Measurements from ENCODE around the gene CRACR2A. TPM values are rescaled to one million over a fixed set of nuclear protein-coding genes. Genes with fewer than 3 reads are reported as not detected.

CRACR2A gene
- total RNA-seq, 6 donors from 2014 or later = 5.5 to 19.9 (median 7.2) TPM

DNA sequence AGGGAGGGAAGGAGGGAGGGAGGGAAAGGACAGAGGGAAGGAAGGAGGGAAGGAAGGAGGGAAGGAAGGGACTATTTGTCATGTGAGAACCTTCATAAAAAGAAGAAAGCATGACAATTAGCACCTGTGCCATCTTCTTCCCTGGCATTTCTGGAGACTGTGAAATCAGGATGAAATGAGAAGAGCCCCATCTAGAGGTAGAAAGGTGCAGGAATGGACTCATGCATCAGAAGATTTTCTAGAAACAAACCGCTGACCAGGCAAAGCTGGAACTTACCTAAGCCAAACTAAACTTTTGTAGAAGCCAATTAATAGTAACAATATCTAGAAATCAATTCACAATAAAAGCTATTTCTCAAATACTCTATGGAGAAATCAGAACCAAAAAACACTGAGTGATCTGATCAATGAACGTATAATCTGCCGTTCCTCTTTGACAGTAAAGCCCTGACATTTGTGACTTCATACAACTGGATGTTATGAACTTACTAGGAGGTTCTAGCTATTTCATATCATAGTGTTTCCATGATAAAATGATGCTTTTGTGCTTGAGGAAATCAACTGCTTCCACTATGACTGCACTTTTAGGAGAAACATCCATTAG, 24.4 kb upstream of the CRACR2A start:
- ATAC-seq (ENCODE audit: low FRiP score in 2 of 2) = peak in 1 of 2 donors; percentile 73

DNA sequence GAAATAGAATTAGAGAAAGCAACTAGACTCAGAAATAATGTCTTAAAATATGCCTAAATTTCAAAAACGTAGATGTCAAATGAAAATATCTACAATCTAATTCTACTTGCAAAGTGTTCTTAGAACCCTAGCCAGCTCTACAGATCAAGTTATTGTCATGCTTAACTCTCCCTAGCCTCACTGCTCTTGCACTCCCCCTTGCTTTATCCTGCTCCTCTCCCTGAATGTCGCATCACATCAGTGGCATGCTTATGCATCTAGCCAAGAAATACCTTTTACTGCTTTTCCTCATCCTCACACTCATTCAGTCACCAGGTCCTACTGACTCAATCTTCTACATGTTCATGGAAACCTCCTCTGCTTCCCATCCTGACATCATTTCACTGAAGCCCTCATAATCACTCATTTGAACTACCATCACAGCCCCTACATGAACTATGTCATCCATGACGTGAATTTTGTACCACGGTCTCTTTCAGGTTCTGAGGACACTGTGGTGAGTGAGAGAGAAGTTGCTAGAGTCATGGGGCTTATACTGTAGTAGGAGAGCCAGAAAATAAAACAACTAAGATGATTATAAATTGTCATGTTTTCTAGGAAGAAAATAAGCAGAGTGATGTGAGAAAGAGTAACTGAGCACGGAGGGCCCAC, 22.6 kb upstream of the CRACR2A start:
- Histone ChIP-seq H3K27me3 (no peaks in the 10 kb centered on the region), H3K9me3 (no peaks in the 10 kb centered on the region), H3K36me3 (no peaks in the 10 kb centered on the region), H3K27ac (no peak overlapping the region), H3K4me3 (no peak overlapping the region), H3K4me1 (no peaks in the 10 kb centered on the region)
- TF ChIP-seq POLR2A (IDR thresholded peaks at IDR 0.05) = no peak
- TF ChIP-seq, protein P1, sequence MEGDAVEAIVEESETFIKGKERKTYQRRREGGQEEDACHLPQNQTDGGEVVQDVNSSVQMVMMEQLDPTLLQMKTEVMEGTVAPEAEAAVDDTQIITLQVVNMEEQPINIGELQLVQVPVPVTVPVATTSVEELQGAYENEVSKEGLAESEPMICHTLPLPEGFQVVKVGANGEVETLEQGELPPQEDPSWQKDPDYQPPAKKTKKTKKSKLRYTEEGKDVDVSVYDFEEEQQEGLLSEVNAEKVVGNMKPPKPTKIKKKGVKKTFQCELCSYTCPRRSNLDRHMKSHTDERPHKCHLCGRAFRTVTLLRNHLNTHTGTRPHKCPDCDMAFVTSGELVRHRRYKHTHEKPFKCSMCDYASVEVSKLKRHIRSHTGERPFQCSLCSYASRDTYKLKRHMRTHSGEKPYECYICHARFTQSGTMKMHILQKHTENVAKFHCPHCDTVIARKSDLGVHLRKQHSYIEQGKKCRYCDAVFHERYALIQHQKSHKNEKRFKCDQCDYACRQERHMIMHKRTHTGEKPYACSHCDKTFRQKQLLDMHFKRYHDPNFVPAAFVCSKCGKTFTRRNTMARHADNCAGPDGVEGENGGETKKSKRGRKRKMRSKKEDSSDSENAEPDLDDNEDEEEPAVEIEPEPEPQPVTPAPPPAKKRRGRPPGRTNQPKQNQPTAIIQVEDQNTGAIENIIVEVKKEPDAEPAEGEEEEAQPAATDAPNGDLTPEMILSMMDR (IDR thresholded peaks at IDR 0.05) = no peak
- no peak for TF ChIP-seq POLR2AphosphoS5 (IDR thresholded peaks at IDR 0.05)
- TF ChIP-seq EP300 (IDR thresholded peaks at IDR 0.05) = no peak
- 74 to 86% methylated on average over 5 of the region's 5 CpGs for WGBS, 2 donors
- no peak for ATAC-seq (ENCODE audit: low FRiP score in 2 of 2)
- no peak for DNase-seq

More for the DNA sequence above, 24.4 kb upstream of the CRACR2A start:
- no peaks in the 10 kb centered on the region for H3K9me3 ChIP-seq
- H3K4me1 ChIP-seq = no peaks in the 10 kb centered on the region
- no peak overlapping the region for H3K27ac ChIP-seq
- H3K27me3 ChIP-seq = no peaks in the 10 kb centered on the region
- 63 to 70% methylated on average over 3 of the region's 3 CpGs for WGBS, 2 donors
- H3K36me3 ChIP-seq = no peaks in the 10 kb centered on the region
- H3K4me3 ChIP-seq = no peak overlapping the region
- DNase-seq = no peak
- TF ChIP-seq, protein P1 (IDR thresholded peaks at IDR 0.05) = peak; percentile 32 to 62 (median 53)
- TF ChIP-seq POLR2A (IDR thresholded peaks at IDR 0.05) = no peak

DNA sequence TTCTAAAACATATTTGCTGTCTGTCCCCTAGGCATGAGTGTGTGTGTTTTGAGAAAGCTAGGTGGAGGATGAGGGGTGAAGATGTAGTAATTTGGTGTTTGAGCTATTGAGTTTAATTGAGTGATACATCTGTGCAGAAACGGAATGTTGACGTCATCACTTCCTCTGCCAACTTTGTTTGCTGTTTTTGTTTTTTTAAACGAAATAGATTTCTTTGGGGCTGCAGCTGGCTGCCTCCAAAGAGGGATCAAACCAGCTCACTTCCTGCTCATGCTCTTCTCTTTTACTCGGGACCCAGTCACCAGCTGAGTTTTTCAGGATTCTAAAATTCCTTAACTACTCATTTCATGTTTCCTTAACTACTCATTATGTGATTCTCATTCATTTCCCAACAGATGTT, 19.5 kb upstream of the CRACR2A start:
- Histone ChIP-seq H3K27ac (no peak overlapping the region), H3K4me1 (no peaks in the 10 kb centered on the region), H3K9me3 (no peaks in the 10 kb centered on the region), H3K36me3 (no peaks in the 10 kb centered on the region), H3K27me3 (no peaks in the 10 kb centered on the region), H3K4me3 (no peak overlapping the region)
- DNase-seq (no peak), ATAC-seq (ENCODE audit: low FRiP score in 2 of 2) (no peak)
- TF ChIP-seq EP300 (IDR thresholded peaks at IDR 0.05) (no peak), POLR2AphosphoS5 (IDR thresholded peaks at IDR 0.05) (no peak), POLR2A (IDR thresholded peaks at IDR 0.05) (no peak)
- TF ChIP-seq, protein P1 (IDR thresholded peaks at IDR 0.05) = no peak
- WGBS, 2 donors = 27 to 41% methylated on average over 4 of the region's 4 CpGs

DNA sequence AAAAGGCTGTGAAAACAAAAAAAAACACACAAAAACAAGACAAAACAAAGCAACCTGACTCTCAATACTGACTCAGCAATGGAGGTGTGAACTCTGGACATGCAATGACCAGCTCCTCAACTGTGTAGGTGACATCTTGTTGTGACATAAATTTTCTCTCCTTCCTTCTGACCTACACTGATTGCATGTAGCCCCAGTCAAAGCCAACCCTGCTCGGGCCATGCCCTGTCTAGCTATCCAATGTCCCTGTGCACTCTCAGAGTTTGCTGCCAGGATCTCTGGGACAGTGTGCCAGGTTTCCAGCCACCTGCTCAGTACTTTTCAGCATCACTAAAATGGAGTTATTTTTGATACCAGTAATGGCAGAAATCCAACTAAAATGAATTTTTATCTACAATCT, 18.9 kb upstream of the CRACR2A start:
- Histone ChIP-seq H3K4me3 (no peak overlapping the region), H3K27ac (no peak overlapping the region), H3K27me3 (no peaks in the 10 kb centered on the region), H3K9me3 (no peaks in the 10 kb centered on the region), H3K4me1 (no peaks in the 10 kb centered on the region), H3K36me3 (no peaks in the 10 kb centered on the region)
- 95 to 100% methylated on average over 1 of the region's 1 CpG for WGBS, 2 donors
- DNase-seq = no peak
- ATAC-seq (ENCODE audit: low FRiP score in 2 of 2) = no peak
- no peak for TF ChIP-seq POLR2A (IDR thresholded peaks at IDR 0.05)

DNA sequence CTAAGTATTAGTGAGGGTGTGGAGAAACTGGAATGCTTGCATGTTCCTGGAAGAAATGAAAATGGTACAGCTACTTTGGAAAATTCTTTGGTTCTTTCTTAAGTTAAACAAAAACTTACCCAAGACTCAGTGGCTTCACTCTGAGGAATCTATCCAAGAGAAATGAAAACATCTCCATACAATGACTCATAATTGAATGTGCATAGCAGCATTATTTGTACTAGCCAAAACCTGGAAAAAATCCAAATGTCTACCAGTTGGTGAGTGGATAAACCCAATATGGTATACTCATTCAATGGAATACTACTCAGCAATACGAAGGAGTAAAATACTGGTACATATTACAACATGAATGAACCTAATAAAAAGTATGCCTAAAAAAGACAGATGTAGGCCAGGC, 18.0 kb upstream of the CRACR2A start:
- no peak for DNase-seq
- no peak overlapping the region for H3K4me3 ChIP-seq
- no peaks in the 10 kb centered on the region for H3K4me1 ChIP-seq
- H3K36me3 ChIP-seq = no peaks in the 10 kb centered on the region
- no peaks in the 10 kb centered on the region for H3K9me3 ChIP-seq
- TF ChIP-seq, protein P1 (IDR thresholded peaks at IDR 0.05) = no peak
- TF ChIP-seq EP300 (IDR thresholded peaks at IDR 0.05) = no peak
- TF ChIP-seq POLR2AphosphoS5 (IDR thresholded peaks at IDR 0.05) = no peak
- no peak for TF ChIP-seq POLR2A (IDR thresholded peaks at IDR 0.05)
- no peak for ATAC-seq (ENCODE audit: low FRiP score in 2 of 2)
- no peak overlapping the region for H3K27ac ChIP-seq
- 81 to 100% methylated on average over 1 of the region's 1 CpG for WGBS, 2 donors
- no peaks in the 10 kb centered on the region for H3K27me3 ChIP-seq

Data from upper lobe of left lung (tissue), 6 donors.